ENCODE results near the gene PAQR5. TPM values are rescaled to one million over a fixed set of nuclear protein-coding genes. Genes with fewer than 3 reads are reported as not detected.
"Not testable (repeated sequence)": the region's sequence is repeated elsewhere in the genome, so short reads cannot be mapped to it uniquely, and the experiment has no call there.

Gene PAQR5
- total and polyA plus RNA-seq, 10 donors: 0.03 to 0.58 (median 0.27) TPM; not detected in 5

DNA sequence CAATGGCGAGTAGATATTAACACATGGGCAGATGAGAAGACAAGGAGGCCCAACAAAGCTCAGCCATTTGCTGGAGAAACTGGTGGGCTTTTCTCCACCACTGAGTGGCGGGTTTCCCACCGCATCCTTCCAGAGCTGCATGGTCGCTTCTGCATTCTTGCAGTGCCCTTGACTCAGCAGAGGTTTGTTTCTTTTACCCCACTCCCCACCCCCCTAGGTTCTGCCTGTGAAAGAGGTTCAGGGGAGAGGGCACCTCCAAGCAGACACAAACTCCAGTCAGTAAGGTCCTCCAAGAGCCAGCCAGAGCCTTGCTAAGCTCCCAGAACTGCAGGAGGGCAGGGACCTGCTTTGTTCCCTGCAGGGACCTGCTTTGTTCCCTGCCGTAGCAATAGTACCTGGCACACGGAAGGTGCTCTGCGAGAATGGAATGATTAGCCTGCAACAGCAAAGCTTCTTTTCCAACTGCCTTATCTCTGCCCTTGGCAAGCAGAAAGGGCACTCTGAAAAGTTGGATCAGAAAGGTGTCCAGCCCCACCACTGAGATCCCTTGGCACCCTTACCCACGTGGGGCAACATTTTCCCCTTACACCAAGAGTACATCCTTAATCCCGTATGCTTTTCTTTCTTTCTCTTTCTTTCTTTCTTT lies 1.4 kb downstream of the PAQR5 start:
- no peaks in the 10 kb centered on the region for H3K36me3 ChIP-seq
- 56 to 68% (median 65%) methylated on average over 9 of the region's 9 CpGs for WGBS, 5 donors
- DNase-seq: no peak
- intact Hi-C loops (cut with DNase I; ENCODE audit: low total_unique reads): no loop called here
- no peak overlapping the region for H3K4me3 ChIP-seq
- TF ChIP-seq POLR2A (IDR thresholded peaks at IDR 0.05) (no peak), POLR2AphosphoS5 (IDR thresholded peaks at IDR 0.05) (no peak)
- TF ChIP-seq, protein P1, sequence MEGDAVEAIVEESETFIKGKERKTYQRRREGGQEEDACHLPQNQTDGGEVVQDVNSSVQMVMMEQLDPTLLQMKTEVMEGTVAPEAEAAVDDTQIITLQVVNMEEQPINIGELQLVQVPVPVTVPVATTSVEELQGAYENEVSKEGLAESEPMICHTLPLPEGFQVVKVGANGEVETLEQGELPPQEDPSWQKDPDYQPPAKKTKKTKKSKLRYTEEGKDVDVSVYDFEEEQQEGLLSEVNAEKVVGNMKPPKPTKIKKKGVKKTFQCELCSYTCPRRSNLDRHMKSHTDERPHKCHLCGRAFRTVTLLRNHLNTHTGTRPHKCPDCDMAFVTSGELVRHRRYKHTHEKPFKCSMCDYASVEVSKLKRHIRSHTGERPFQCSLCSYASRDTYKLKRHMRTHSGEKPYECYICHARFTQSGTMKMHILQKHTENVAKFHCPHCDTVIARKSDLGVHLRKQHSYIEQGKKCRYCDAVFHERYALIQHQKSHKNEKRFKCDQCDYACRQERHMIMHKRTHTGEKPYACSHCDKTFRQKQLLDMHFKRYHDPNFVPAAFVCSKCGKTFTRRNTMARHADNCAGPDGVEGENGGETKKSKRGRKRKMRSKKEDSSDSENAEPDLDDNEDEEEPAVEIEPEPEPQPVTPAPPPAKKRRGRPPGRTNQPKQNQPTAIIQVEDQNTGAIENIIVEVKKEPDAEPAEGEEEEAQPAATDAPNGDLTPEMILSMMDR (IDR thresholded peaks at IDR 0.05 in 8 of 11, conservative IDR thresholded peaks at IDR 0.05 in 3 of 11): no peak
- H3K27me3 ChIP-seq (replicated peaks in 1 of 7): peaks cover 0 to 73% (median 32%) of the 10 kb centered on the region in 7 donors
- H3K27ac ChIP-seq: no peak overlapping the region
- no peaks in the 10 kb centered on the region for H3K9me3 ChIP-seq
- H3K4me1 ChIP-seq: peaks cover 0 to 18% (median 11%) of the 10 kb centered on the region in 6 donors

DNA sequence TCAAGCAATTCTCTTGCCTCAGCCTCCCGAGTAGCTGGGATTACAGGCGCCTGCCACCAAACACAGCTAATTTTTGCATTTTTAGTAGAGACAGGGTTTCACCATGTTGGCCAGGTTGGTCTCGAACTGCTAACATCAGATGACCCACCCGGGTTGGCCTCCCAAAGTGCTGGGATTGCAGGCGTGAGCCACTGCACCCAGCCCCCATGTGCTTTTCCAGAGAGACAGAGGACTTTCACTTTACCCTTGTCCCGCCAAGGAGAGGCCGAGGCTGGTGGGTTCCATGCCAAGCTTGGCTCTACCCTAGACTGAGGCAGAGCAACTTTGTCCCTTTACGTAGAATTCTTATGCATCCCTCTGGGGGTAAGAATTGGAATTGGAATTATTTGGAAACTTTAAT lies 2.4 kb downstream of the PAQR5 start:
- H3K9me3 ChIP-seq; H3K36me3 ChIP-seq; DNase-seq; H3K27ac ChIP-seq; H3K4me3 ChIP-seq; intact Hi-C loops (cut with DNase I; ENCODE audit: low total_unique reads): not testable (repeated sequence)
- 83 to 95% (median 89%) methylated on average over 6 to 8 of the region's 8 CpGs for WGBS, 5 donors
- Histone ChIP-seq H3K27me3 (replicated peaks in 1 of 7) (peaks cover 0 to 72% (median 32%) of the 10 kb centered on the region in 7 donors), H3K4me1 (peaks cover 0 to 18% (median 11%) of the 10 kb centered on the region in 6 donors)

DNA sequence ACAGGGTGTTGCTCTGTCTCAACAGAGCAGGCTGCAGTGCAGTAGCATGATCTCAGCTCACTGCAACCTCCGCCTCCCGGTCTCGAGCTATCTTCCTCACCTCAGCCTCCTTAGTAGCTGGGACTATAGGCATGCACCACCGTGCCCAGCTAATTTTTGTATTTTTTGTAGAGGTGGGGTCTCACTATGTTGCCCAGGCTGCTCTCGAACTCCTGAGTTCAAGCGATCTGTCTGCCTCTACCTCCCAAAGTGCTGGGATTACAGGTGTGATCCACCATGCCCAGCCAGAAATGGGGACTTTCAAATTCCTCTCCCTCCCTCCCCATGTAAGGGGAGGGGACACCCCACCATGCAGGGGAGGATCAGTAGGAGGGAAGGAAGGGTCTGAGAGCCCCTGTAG lies 3.4 kb downstream of the PAQR5 start:
- intact Hi-C loops (cut with DNase I; ENCODE audit: low total_unique reads): not testable (repeated sequence)

DNA sequence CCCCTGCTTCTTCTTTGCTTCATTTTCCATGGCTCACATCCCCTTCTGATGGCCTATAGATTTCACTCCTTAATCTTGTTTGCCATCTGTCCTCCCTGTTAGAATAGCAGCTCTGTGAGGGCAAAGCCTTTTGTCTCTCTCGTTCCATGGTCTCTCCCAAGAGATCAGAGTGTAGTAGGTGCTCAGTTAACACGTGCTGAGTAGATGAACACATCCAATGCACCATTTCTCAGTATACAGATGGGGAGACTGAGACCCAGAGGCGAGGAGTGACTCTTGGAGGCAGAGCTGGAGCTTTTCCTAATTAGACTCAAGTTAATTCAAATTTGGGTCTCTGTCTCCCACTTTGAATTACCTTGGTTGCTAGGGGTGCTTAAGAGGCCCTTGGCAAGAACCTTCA lies 4.2 kb downstream of the PAQR5 start:
- 64 to 86% (median 82%) methylated on average over 3 of the region's 3 CpGs for WGBS, 5 donors
- intact Hi-C loops (cut with DNase I; ENCODE audit: low total_unique reads): no loop called here
- peaks cover 0 to 61% (median 28%) of the 10 kb centered on the region in 7 donors for H3K27me3 ChIP-seq (replicated peaks in 1 of 7)
- peaks cover 0 to 18% (median 11%) of the 10 kb centered on the region in 6 donors for H3K4me1 ChIP-seq
- H3K27ac ChIP-seq: no peak overlapping the region
- no peak overlapping the region for H3K4me3 ChIP-seq
- DNase-seq: no peak
- no peak for TF ChIP-seq POLR2AphosphoS5 (IDR thresholded peaks at IDR 0.05)
- no peak for TF ChIP-seq POLR2A (IDR thresholded peaks at IDR 0.05)
- TF ChIP-seq, protein P1 (IDR thresholded peaks at IDR 0.05 in 8 of 11, conservative IDR thresholded peaks at IDR 0.05 in 3 of 11): no peak
- no peaks in the 10 kb centered on the region for H3K9me3 ChIP-seq
- H3K36me3 ChIP-seq: no peaks in the 10 kb centered on the region

More for the DNA sequence above, 3.4 kb downstream of the PAQR5 start:
- Histone ChIP-seq H3K27me3 (replicated peaks in 1 of 7) (peaks cover 0 to 62% (median 32%) of the 10 kb centered on the region in 7 donors), H3K4me1 (peaks cover 0 to 18% (median 11%) of the 10 kb centered on the region in 6 donors)
- not testable (repeated sequence) for H3K4me3 ChIP-seq, DNase-seq, H3K27ac ChIP-seq, H3K36me3 ChIP-seq, H3K9me3 ChIP-seq
- WGBS, 5 donors: 84 to 93% (median 91%) methylated on average over 6 of the region's 6 CpGs

DNA sequence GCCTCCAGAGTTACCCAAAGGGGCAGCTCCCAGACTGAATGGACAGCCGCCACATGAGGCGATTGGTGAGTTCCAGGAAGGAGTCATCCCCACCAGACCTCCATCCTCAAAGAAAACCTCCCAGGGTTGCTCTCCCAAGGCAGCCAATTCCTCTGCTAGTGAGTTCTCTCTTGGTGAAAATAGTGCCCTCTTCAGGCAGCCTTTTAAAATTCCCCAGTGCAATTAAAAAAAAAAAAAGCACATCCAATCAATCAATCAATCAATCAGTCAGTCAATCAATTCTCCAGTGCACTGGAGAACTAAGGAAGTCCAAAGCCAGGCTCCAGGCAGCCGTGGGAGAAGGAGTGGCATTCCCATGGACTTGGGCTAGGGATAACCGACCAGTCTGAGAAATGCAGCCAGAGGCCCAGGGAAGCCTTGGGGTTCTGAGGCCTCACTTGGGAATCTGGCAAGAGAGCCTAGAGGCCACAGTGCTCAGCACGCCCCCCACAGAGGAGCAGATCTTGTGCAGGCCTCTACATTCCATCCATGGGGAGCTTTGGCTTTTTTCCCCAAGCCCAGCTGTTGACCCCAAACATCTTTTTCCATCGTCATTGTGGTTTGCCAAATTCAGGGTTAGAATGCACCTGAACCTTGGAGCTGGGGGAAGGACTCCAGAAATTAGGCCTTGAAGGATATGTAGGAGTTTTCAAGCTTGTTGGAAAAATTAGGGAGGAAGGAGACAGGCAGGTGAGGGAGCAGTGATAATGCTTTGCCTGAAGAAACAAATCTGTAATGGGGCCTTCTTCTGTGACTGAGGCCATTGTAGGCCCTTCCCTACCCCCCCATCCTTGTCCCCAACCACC lies 4.8 kb downstream of the PAQR5 start:
- Histone ChIP-seq H3K27ac (no peak overlapping the region), H3K36me3 (no peaks in the 10 kb centered on the region), H3K27me3 (replicated peaks in 1 of 7) (peaks cover 0 to 57% (median 22%) of the 10 kb centered on the region in 7 donors), H3K4me1 (peaks cover 0 to 17% (median 10%) of the 10 kb centered on the region in 6 donors), H3K9me3 (no peaks in the 10 kb centered on the region), H3K4me3 (no peak overlapping the region)
- DNase-seq: no peak
- intact Hi-C loops (cut with DNase I; ENCODE audit: low total_unique reads): no loop called here
- WGBS, 5 donors: 65 to 85% (median 78%) methylated on average over 4 to 6 of the region's 6 CpGs
- no peak for TF ChIP-seq POLR2AphosphoS5 (IDR thresholded peaks at IDR 0.05)
- TF ChIP-seq, protein P1 (IDR thresholded peaks at IDR 0.05 in 8 of 11, conservative IDR thresholded peaks at IDR 0.05 in 3 of 11): no peak
- no peak for TF ChIP-seq POLR2A (IDR thresholded peaks at IDR 0.05)
